ENCODE measurements around the gene AKAP6. TPM values are rescaled to one million over a fixed set of nuclear protein-coding genes. Genes with fewer than 3 reads are reported as not detected.

Gene AKAP6
- total and polyA plus RNA-seq, 2 of the 8 experiments (the other 6 are each of a cell fraction or from before 2014, with no cell fraction given), result 0.09 to 0.89 TPM

DNA sequence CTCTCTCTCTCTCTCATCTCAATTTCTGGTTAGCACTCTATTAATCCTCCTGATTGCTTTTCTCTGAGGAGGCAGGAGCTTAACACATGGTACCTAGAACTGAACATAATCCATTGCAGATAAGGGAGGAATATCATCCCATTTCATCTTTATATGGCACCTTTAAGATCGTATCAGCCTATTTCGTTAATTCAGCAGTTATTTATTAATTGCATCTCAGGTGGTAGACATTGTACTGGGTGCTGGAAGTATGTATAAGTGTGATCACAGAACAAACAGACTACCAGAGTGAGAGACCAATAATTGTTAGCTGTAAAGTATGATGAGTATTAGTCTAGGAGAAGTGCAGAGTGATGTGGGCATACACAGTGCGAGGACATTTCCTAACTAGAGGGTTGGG lies 39.0 kb downstream of the AKAP6 start (continued):
- TF ChIP-seq, protein P1, sequence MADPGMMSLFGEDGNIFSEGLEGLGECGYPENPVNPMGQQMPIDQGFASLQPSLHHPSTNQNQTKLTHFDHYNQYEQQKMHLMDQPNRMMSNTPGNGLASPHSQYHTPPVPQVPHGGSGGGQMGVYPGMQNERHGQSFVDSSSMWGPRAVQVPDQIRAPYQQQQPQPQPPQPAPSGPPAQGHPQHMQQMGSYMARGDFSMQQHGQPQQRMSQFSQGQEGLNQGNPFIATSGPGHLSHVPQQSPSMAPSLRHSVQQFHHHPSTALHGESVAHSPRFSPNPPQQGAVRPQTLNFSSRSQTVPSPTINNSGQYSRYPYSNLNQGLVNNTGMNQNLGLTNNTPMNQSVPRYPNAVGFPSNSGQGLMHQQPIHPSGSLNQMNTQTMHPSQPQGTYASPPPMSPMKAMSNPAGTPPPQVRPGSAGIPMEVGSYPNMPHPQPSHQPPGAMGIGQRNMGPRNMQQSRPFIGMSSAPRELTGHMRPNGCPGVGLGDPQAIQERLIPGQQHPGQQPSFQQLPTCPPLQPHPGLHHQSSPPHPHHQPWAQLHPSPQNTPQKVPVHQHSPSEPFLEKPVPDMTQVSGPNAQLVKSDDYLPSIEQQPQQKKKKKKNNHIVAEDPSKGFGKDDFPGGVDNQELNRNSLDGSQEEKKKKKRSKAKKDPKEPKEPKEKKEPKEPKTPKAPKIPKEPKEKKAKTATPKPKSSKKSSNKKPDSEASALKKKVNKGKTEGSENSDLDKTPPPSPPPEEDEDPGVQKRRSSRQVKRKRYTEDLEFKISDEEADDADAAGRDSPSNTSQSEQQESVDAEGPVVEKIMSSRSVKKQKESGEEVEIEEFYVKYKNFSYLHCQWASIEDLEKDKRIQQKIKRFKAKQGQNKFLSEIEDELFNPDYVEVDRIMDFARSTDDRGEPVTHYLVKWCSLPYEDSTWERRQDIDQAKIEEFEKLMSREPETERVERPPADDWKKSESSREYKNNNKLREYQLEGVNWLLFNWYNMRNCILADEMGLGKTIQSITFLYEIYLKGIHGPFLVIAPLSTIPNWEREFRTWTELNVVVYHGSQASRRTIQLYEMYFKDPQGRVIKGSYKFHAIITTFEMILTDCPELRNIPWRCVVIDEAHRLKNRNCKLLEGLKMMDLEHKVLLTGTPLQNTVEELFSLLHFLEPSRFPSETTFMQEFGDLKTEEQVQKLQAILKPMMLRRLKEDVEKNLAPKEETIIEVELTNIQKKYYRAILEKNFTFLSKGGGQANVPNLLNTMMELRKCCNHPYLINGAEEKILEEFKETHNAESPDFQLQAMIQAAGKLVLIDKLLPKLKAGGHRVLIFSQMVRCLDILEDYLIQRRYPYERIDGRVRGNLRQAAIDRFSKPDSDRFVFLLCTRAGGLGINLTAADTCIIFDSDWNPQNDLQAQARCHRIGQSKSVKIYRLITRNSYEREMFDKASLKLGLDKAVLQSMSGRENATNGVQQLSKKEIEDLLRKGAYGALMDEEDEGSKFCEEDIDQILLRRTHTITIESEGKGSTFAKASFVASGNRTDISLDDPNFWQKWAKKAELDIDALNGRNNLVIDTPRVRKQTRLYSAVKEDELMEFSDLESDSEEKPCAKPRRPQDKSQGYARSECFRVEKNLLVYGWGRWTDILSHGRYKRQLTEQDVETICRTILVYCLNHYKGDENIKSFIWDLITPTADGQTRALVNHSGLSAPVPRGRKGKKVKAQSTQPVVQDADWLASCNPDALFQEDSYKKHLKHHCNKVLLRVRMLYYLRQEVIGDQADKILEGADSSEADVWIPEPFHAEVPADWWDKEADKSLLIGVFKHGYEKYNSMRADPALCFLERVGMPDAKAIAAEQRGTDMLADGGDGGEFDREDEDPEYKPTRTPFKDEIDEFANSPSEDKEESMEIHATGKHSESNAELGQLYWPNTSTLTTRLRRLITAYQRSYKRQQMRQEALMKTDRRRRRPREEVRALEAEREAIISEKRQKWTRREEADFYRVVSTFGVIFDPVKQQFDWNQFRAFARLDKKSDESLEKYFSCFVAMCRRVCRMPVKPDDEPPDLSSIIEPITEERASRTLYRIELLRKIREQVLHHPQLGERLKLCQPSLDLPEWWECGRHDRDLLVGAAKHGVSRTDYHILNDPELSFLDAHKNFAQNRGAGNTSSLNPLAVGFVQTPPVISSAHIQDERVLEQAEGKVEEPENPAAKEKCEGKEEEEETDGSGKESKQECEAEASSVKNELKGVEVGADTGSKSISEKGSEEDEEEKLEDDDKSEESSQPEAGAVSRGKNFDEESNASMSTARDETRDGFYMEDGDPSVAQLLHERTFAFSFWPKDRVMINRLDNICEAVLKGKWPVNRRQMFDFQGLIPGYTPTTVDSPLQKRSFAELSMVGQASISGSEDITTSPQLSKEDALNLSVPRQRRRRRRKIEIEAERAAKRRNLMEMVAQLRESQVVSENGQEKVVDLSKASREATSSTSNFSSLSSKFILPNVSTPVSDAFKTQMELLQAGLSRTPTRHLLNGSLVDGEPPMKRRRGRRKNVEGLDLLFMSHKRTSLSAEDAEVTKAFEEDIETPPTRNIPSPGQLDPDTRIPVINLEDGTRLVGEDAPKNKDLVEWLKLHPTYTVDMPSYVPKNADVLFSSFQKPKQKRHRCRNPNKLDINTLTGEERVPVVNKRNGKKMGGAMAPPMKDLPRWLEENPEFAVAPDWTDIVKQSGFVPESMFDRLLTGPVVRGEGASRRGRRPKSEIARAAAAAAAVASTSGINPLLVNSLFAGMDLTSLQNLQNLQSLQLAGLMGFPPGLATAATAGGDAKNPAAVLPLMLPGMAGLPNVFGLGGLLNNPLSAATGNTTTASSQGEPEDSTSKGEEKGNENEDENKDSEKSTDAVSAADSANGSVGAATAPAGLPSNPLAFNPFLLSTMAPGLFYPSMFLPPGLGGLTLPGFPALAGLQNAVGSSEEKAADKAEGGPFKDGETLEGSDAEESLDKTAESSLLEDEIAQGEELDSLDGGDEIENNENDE (IDR thresholded peaks at IDR 0.05; ENCODE audit: insufficient replicate concordance, low read length), result no peak
- TF ChIP-seq, protein P2, sequence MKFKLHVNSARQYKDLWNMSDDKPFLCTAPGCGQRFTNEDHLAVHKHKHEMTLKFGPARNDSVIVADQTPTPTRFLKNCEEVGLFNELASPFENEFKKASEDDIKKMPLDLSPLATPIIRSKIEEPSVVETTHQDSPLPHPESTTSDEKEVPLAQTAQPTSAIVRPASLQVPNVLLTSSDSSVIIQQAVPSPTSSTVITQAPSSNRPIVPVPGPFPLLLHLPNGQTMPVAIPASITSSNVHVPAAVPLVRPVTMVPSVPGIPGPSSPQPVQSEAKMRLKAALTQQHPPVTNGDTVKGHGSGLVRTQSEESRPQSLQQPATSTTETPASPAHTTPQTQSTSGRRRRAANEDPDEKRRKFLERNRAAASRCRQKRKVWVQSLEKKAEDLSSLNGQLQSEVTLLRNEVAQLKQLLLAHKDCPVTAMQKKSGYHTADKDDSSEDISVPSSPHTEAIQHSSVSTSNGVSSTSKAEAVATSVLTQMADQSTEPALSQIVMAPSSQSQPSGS (IDR thresholded peaks at IDR 0.05; ENCODE audit: low read length), result no peak
- no peak for TF ChIP-seq RNF2 (IDR thresholded peaks at IDR 0.05; ENCODE audit: borderline replicate concordance, low read depth, low read length, missing control alignments, poor library complexity, severe bottlenecking)
- TF ChIP-seq SIX5 (IDR thresholded peaks at IDR 0.05; ENCODE audit: low read depth, low read length), result no peak
- TF ChIP-seq EP300 (IDR thresholded peaks at IDR 0.05; ENCODE audit: borderline replicate concordance in 1 of 2, low read depth in 2 of 2, low read length in 2 of 2), result no peak
- TF ChIP-seq BRCA1 (IDR thresholded peaks at IDR 0.05; ENCODE audit: low read depth, low read length), result no peak
- TF ChIP-seq MAFK (IDR thresholded peaks at IDR 0.05; ENCODE audit: low read depth, low read length), result no peak
- no peak for TF ChIP-seq RFX5 (IDR thresholded peaks at IDR 0.05; ENCODE audit: borderline replicate concordance, low read depth, low read length)
- TF ChIP-seq JUND (IDR thresholded peaks at IDR 0.05; ENCODE audit: low read length), result no peak
- TF ChIP-seq ZNF274 (IDR thresholded peaks at IDR 0.05; ENCODE audit: borderline replicate concordance, extremely low read depth, low read length), result no peak
